GM23338 (cell line): ENCODE data around the gene ATG16L2. TPM values are rescaled to one million over a fixed set of nuclear protein-coding genes. Genes with fewer than 3 reads are reported as not detected.

Experiments
- ATAC-seq: fragments of 200-7000 bp; cut with Tn5 transposase; 3 replicates; pipeline ENCODE4 v1.9.1; 2020
- DNase-seq: peaks from one replicate; pipeline ENCODE4 v3.0.0-alpha.2; 2015; ENCODE audit warnings: low spot score
- H2AFZ ChIP-seq: fragments of 200-600 bp; sonication (generic); 2 replicates; pipeline ENCODE4 v1.8.0; 2016; ENCODE audit warnings: antibody characterized with exemption, mild to moderate bottlenecking, moderate library complexity
- H3F3A ChIP-seq: fragments of 200-600 bp; sonication (generic); replicated peaks from 2 replicates; pipeline ENCODE4 v1.8.0; 2017; ENCODE audit warnings: antibody characterized with exemption, mixed run types, low read depth
- H3K27ac ChIP-seq: fragments of 200-600 bp; sonication (generic); 2 replicates; pipeline ENCODE4 v1.6.1; 2016; ENCODE audit warnings: low read depth
- H3K27me3 ChIP-seq: fragments of 200-600 bp; sonication (generic); 2 replicates; pipeline ENCODE4 v1.8.0; 2016; ENCODE audit warnings: mild to moderate bottlenecking, mixed run types, moderate library complexity; ENCODE audit not compliant: insufficient read depth
- H3K36me3 ChIP-seq: fragments of 200-600 bp; sonication (generic); 2 replicates; pipeline ENCODE4 v1.8.0; 2016; ENCODE audit warnings: mild to moderate bottlenecking; ENCODE audit not compliant: insufficient read depth
- H3K4me1 ChIP-seq: fragments of 200-600 bp; sonication (generic); 2 replicates; pipeline ENCODE4 v1.8.0; 2016; ENCODE audit warnings: mild to moderate bottlenecking, moderate library complexity; ENCODE audit not compliant: insufficient read depth
- H3K4me2 ChIP-seq: fragments of 200-600 bp; sonication (generic); 2 replicates; pipeline ENCODE4 v1.7.1; 2017; ENCODE audit warnings: mixed run types
- H3K4me3 ChIP-seq: fragments of 200-600 bp; sonication (generic); 2 replicates; pipeline ENCODE4 v1.6.1; 2016; ENCODE audit warnings: mixed run types
- H3K79me2 ChIP-seq: fragments of 200-600 bp; sonication (generic); replicated peaks from 2 replicates; pipeline ENCODE4 v1.8.0; 2017; ENCODE audit warnings: mild to moderate bottlenecking; ENCODE audit not compliant: insufficient read depth
- H3K9me2 ChIP-seq: fragments of 200-600 bp; sonication (generic); 2 replicates; pipeline ENCODE4 v1.8.0; 2017; ENCODE audit not compliant: insufficient read depth
- H4K20me1 ChIP-seq: fragments of 200-600 bp; sonication (generic); replicated peaks from 2 replicates; pipeline ENCODE4 v1.8.0; 2017; ENCODE audit warnings: mild to moderate bottlenecking; ENCODE audit not compliant: insufficient read depth
- H3K27ac Mint-ChIP-seq: 2 replicates; pipeline ENCODE4 v1.8.0; 2020; ENCODE audit warnings: inconsistent platforms, mild to moderate bottlenecking, moderate library complexity, mixed read lengths
- H3K27me3 Mint-ChIP-seq: 3 replicates; pipeline ENCODE4 v1.8.0; 2022; ENCODE audit warnings: low read depth, mild to moderate bottlenecking, moderate library complexity, mixed read lengths, inconsistent platforms; ENCODE audit not compliant: insufficient read depth, poor library complexity
- H3K36me3 Mint-ChIP-seq: 3 replicates; pipeline ENCODE4 v1.8.0; 2021; ENCODE audit warnings: low read depth, mild to moderate bottlenecking, inconsistent platforms, moderate library complexity, mixed read lengths
- H3K4me1 Mint-ChIP-seq: 3 replicates; pipeline ENCODE4 v1.8.0; 2020; ENCODE audit warnings: mild to moderate bottlenecking, inconsistent platforms, mixed read lengths
- H3K4me3 Mint-ChIP-seq: 3 replicates; pipeline ENCODE4 v1.8.0; 2021; ENCODE audit warnings: moderate library complexity, mild to moderate bottlenecking, inconsistent platforms, mixed read lengths
- H3K9me3 Mint-ChIP-seq: 3 replicates; pipeline ENCODE4 v1.8.0; 2020; ENCODE audit warnings: moderate library complexity, mild to moderate bottlenecking, inconsistent platforms, mixed read lengths
- CREB1 ChIP-seq: fragments of 250-450 bp; sonication (Bioruptor Pico); IDR thresholded peaks from 2 replicates; pipeline ENCODE4 v1.5.0; 2020; ENCODE audit warnings: low read depth, mild to moderate bottlenecking, moderate library complexity
- CTCF ChIP-seq, 2 experiments: fragments of 200-600 bp in 1 of 2; sonication (generic) in 1 of 2; conservative IDR thresholded peaks; 2 replicates each; pipeline versions ENCODE4 v1.5.1 to v1.6.1; 2016 to 2017; ENCODE audit warnings: antibody characterized with exemption in 2 of 2, low read depth in 2 of 2, mild to moderate bottlenecking in 2 of 2, moderate library complexity in 1 of 2
- ETS1 ChIP-seq: IDR thresholded peaks from 2 replicates; pipeline ENCODE4 v1.6.1; 2016; ENCODE audit warnings: antibody characterized with exemption
- EZH2 ChIP-seq: fragments of 200-600 bp; sonication (generic); IDR thresholded peaks from one replicate; pipeline ENCODE4 v1.8.0; 2017; ENCODE audit warnings: antibody characterized with exemption, mild to moderate bottlenecking, low read depth; ENCODE audit not compliant: unreplicated experiment
- EZH2phosphoT487 ChIP-seq: fragments of 200-600 bp; sonication (generic); IDR thresholded peaks from one replicate; pipeline ENCODE4 v1.8.1; 2018; ENCODE audit warnings: antibody characterized with exemption; ENCODE audit not compliant: unreplicated experiment
- JUNB ChIP-seq: IDR thresholded peaks from one replicate; pipeline ENCODE4 v1.6.1; 2016; ENCODE audit warnings: antibody characterized with exemption; ENCODE audit not compliant: unreplicated experiment
- NANOG ChIP-seq: IDR thresholded peaks from 2 replicates; pipeline ENCODE4 v1.6.1; 2016; ENCODE audit warnings: antibody characterized with exemption, borderline replicate concordance
- POLR2AphosphoS5 ChIP-seq: IDR thresholded peaks from 2 replicates; pipeline ENCODE4 v1.6.1; 2016; ENCODE audit warnings: antibody characterized with exemption, low read depth
- STAT1 ChIP-seq: IDR thresholded peaks from one replicate; pipeline ENCODE4 v1.6.1; 2016; ENCODE audit warnings: antibody characterized with exemption; ENCODE audit not compliant: unreplicated experiment
- ZNF331 ChIP-seq: fragments of 250-450 bp; sonication (Bioruptor Pico); IDR thresholded peaks from 2 replicates; pipeline ENCODE4 v1.5.0; 2020; ENCODE audit warnings: low read depth, mild to moderate bottlenecking, moderate library complexity
- polyA plus RNA-seq: library from polyadenylated mRNA; unstranded; fragments of >200 nt; fragmentation: Nextera tagmentation; extraction: Ambion mirVana; gene quantifications from 2 replicates; pipeline ENCODE4 v1.2.1, GENCODE V29; 2016
- total RNA-seq: library from RNA; depleted of rRNA; stranded (reverse); fragments of >200 nt; shearing (Covaris generic); gene quantifications from 2 replicates; pipeline ENCODE4 v1.2.3, GENCODE V29; 2014
- TF ChIP-seq, protein P1 (sequence below): IDR thresholded peaks from one replicate; pipeline ENCODE4 v1.6.1; 2018; ENCODE audit warnings: antibody characterized with exemption; ENCODE audit not compliant: unreplicated experiment

Gene ATG16L2
- total and polyA plus RNA-seq, 2 experiments from 2014 or later: 9.6 to 24.6 TPM

GRCh38 chr11:72788241-72788640 is 26.0 kb upstream of the ATG16L2 start (continued):
- TF ChIP-seq ZNF331 (CRISPR knock-in tag) (no peak), ETS1 (no peak), CREB1 (CRISPR knock-in tag) (no peak), CTCF (conservative IDR thresholded peaks at IDR 0.05; ENCODE audit: low read depth in 2 of 2) (no peak), STAT1 (no peak), JUNB (no peak), EZH2phosphoT487 (no peak), POLR2AphosphoS5 (no peak), EZH2 (no peak)
- TF ChIP-seq, protein P1, sequence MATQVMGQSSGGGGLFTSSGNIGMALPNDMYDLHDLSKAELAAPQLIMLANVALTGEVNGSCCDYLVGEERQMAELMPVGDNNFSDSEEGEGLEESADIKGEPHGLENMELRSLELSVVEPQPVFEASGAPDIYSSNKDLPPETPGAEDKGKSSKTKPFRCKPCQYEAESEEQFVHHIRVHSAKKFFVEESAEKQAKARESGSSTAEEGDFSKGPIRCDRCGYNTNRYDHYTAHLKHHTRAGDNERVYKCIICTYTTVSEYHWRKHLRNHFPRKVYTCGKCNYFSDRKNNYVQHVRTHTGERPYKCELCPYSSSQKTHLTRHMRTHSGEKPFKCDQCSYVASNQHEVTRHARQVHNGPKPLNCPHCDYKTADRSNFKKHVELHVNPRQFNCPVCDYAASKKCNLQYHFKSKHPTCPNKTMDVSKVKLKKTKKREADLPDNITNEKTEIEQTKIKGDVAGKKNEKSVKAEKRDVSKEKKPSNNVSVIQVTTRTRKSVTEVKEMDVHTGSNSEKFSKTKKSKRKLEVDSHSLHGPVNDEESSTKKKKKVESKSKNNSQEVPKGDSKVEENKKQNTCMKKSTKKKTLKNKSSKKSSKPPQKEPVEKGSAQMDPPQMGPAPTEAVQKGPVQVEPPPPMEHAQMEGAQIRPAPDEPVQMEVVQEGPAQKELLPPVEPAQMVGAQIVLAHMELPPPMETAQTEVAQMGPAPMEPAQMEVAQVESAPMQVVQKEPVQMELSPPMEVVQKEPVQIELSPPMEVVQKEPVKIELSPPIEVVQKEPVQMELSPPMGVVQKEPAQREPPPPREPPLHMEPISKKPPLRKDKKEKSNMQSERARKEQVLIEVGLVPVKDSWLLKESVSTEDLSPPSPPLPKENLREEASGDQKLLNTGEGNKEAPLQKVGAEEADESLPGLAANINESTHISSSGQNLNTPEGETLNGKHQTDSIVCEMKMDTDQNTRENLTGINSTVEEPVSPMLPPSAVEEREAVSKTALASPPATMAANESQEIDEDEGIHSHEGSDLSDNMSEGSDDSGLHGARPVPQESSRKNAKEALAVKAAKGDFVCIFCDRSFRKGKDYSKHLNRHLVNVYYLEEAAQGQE: no peak

DNA sequence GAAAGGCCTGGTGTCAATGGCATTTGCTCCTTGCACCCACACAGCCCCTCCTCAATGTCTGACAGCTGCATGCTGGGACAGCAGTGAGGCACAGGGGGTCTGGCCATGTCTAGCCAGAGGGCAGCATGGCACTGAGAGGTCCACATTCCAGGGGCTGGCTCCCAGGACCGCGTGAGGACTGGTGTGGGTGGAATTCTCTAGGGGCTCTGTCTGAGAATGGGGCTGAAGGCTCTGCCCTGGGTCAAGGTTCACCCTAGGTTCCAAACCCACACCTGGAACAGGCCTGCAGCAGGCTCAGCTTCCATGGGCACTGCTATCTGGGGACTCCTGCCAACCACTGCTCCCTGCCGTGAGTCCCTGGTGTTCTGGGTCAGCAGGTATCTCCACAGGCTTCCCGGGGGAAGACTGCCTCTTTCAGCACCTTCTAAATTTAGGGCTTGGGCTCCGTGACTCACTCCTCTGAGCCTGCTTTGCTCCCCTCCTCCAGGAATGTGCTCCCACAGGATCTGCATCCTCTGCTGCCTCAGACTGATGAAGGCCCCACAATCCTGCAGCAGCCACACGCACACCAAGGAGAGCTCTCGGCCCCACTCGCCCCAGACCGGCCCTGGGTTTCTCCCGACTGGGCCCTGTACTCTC is 24.6 kb upstream of the ATG16L2 start:
- Histone ChIP-seq H3K79me2 (no peaks in the 10 kb centered on the region), H3K9me2 (no peaks in the 10 kb centered on the region), H3K4me1 (peaks cover 14% of the 10 kb centered on the region), H3K36me3 (no peaks in the 10 kb centered on the region), H3K27me3 (no peaks in the 10 kb centered on the region), H3K4me2 (no peak overlapping the region), H2AFZ (no peak overlapping the region), H3K4me3 (no peak overlapping the region), H4K20me1 (no peaks in the 10 kb centered on the region), H3K27ac (no peak overlapping the region), H3F3A (no peaks in the 10 kb centered on the region)
- DNase-seq: no peak
- Mint-ChIP-seq H3K27me3 (peaks cover 22% of the 10 kb centered on the region), H3K9me3 (no peaks in the 10 kb centered on the region), H3K4me1 (peaks cover 29% of the 10 kb centered on the region), H3K4me3 (no peak overlapping the region), H3K36me3 (no peaks in the 10 kb centered on the region), H3K27ac (no peak overlapping the region)
- ATAC-seq: no peak
- no peak for TF ChIP-seq ZNF331 (CRISPR knock-in tag)
- TF ChIP-seq, protein P1: no peak
- no peak for TF ChIP-seq NANOG
- no peak for TF ChIP-seq CREB1 (CRISPR knock-in tag)
- TF ChIP-seq EZH2phosphoT487: no peak
- TF ChIP-seq EZH2: no peak
- TF ChIP-seq JUNB: no peak
- no peak for TF ChIP-seq STAT1
